ENCODE results near the gene FOXK2.

Gene FOXK2

DNA sequence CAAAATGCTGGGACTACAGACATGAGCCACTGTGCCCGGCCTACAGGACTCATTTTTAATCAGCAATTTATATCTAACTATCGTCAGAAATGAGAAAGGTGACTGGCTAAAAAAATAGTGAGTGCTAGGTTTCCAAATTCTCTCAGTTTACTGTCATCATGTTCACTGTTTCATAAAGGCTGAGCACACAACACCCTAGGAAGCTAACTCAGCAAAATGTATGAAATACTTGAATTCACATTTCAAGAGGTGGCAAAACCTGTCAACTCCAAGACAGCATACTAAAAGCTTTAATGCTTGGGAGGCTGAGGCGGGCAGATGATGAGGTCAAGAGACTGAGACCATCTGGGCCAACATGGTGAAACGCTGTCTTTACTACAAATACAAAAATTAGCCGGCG lies 112.0 kb downstream of the FOXK2 start:
- TF ChIP-seq TCF4 (CRISPR knock-in tag; IDR thresholded peaks at IDR 0.05; ENCODE audit: borderline replicate concordance) = no peak
- TF ChIP-seq ESRRG (CRISPR knock-in tag; IDR thresholded peaks at IDR 0.05) = no peak
- no peak for TF ChIP-seq BACH2 (CRISPR knock-in tag; IDR thresholded peaks at IDR 0.05; ENCODE audit: borderline replicate concordance)
- TF ChIP-seq ARNTL (CRISPR knock-in tag; IDR thresholded peaks at IDR 0.05; ENCODE audit: borderline replicate concordance, low read depth) = no peak
- TF ChIP-seq CSDC2 (CRISPR knock-in tag; IDR thresholded peaks at IDR 0.05) = no peak
- TF ChIP-seq, protein P1, sequence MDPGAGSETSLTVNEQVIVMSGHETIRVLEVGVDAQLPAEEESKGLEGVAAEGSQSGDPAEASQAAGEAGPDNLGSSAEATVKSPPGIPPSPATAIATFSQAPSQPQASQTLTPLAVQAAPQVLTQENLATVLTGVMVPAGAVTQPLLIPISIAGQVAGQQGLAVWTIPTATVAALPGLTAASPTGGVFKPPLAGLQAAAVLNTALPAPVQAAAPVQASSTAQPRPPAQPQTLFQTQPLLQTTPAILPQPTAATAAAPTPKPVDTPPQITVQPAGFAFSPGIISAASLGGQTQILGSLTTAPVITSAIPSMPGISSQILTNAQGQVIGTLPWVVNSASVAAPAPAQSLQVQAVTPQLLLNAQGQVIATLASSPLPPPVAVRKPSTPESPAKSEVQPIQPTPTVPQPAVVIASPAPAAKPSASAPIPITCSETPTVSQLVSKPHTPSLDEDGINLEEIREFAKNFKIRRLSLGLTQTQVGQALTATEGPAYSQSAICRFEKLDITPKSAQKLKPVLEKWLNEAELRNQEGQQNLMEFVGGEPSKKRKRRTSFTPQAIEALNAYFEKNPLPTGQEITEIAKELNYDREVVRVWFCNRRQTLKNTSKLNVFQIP (CRISPR knock-in tag; IDR thresholded peaks at IDR 0.05; ENCODE audit: borderline replicate concordance, low read depth) = no peak
- no peak for TF ChIP-seq ZFP30 (CRISPR knock-in tag; IDR thresholded peaks at IDR 0.05)
- TF ChIP-seq, protein P2, sequence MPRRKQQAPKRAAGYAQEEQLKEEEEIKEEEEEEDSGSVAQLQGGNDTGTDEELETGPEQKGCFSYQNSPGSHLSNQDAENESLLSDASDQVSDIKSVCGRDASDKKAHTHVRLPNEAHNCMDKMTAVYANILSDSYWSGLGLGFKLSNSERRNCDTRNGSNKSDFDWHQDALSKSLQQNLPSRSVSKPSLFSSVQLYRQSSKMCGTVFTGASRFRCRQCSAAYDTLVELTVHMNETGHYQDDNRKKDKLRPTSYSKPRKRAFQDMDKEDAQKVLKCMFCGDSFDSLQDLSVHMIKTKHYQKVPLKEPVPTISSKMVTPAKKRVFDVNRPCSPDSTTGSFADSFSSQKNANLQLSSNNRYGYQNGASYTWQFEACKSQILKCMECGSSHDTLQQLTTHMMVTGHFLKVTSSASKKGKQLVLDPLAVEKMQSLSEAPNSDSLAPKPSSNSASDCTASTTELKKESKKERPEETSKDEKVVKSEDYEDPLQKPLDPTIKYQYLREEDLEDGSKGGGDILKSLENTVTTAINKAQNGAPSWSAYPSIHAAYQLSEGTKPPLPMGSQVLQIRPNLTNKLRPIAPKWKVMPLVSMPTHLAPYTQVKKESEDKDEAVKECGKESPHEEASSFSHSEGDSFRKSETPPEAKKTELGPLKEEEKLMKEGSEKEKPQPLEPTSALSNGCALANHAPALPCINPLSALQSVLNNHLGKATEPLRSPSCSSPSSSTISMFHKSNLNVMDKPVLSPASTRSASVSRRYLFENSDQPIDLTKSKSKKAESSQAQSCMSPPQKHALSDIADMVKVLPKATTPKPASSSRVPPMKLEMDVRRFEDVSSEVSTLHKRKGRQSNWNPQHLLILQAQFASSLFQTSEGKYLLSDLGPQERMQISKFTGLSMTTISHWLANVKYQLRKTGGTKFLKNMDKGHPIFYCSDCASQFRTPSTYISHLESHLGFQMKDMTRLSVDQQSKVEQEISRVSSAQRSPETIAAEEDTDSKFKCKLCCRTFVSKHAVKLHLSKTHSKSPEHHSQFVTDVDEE (CRISPR knock-in tag; IDR thresholded peaks at IDR 0.05) = no peak
- TF ChIP-seq SNAI2 (CRISPR knock-in tag; IDR thresholded peaks at IDR 0.05) = no peak
- no peak for ATAC-seq

DNA sequence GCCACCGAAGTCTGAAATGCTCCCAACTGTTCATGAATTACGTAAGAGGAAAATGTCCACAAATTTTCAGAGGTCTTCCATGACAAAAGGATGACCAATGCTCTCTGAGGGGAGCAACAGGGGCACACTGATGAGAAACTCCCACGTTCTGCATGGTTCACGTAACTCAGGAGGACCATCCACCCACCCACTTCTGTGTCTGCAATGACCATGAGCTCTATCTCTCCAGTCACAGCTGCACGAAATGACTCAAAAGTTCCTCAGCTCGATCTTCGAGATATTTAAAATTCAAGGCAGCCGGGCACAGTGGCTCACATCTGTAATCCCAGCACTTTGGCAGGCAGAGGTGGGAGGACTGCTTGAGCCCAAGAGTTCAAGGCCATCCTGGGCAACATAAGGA lies 112.9 kb downstream of the FOXK2 start:
- no peak for TF ChIP-seq ARNTL (CRISPR knock-in tag; IDR thresholded peaks at IDR 0.05; ENCODE audit: borderline replicate concordance, low read depth)
- TF ChIP-seq, protein P3, sequence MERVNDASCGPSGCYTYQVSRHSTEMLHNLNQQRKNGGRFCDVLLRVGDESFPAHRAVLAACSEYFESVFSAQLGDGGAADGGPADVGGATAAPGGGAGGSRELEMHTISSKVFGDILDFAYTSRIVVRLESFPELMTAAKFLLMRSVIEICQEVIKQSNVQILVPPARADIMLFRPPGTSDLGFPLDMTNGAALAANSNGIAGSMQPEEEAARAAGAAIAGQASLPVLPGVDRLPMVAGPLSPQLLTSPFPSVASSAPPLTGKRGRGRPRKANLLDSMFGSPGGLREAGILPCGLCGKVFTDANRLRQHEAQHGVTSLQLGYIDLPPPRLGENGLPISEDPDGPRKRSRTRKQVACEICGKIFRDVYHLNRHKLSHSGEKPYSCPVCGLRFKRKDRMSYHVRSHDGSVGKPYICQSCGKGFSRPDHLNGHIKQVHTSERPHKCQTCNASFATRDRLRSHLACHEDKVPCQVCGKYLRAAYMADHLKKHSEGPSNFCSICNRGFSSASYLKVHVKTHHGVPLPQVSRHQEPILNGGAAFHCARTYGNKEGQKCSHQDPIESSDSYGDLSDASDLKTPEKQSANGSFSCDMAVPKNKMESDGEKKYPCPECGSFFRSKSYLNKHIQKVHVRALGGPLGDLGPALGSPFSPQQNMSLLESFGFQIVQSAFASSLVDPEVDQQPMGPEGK (CRISPR knock-in tag; IDR thresholded peaks at IDR 0.05; ENCODE audit: borderline replicate concordance) = no peak
- no peak for TF ChIP-seq PPARA (CRISPR knock-in tag; IDR thresholded peaks at IDR 0.05; ENCODE audit: borderline replicate concordance)
- TF ChIP-seq ZC3H10 (CRISPR knock-in tag; IDR thresholded peaks at IDR 0.05) = no peak
- TF ChIP-seq ZNF8 (CRISPR knock-in tag; IDR thresholded peaks at IDR 0.05) = no peak
- TF ChIP-seq, protein P2 (CRISPR knock-in tag; IDR thresholded peaks at IDR 0.05) = no peak
- TF ChIP-seq TCF4 (CRISPR knock-in tag; IDR thresholded peaks at IDR 0.05; ENCODE audit: borderline replicate concordance) = no peak
- TF ChIP-seq, protein P1 (CRISPR knock-in tag; IDR thresholded peaks at IDR 0.05; ENCODE audit: borderline replicate concordance, low read depth) = no peak
- TF ChIP-seq, protein P4, sequence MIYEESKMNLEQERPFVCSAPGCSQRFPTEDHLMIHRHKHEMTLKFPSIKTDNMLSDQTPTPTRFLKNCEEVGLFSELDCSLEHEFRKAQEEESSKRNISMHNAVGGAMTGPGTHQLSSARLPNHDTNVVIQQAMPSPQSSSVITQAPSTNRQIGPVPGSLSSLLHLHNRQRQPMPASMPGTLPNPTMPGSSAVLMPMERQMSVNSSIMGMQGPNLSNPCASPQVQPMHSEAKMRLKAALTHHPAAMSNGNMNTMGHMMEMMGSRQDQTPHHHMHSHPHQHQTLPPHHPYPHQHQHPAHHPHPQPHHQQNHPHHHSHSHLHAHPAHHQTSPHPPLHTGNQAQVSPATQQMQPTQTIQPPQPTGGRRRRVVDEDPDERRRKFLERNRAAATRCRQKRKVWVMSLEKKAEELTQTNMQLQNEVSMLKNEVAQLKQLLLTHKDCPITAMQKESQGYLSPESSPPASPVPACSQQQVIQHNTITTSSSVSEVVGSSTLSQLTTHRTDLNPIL (CRISPR knock-in tag; IDR thresholded peaks at IDR 0.05; ENCODE audit: low read depth) = no peak
- TF ChIP-seq ESRRG (CRISPR knock-in tag; IDR thresholded peaks at IDR 0.05) = no peak
- TF ChIP-seq TOX (CRISPR knock-in tag; IDR thresholded peaks at IDR 0.05; ENCODE audit: borderline replicate concordance) = no peak
- no peak for TF ChIP-seq GLIS3 (CRISPR knock-in tag; IDR thresholded peaks at IDR 0.05)
- no peak for TF ChIP-seq RARB (CRISPR knock-in tag; IDR thresholded peaks at IDR 0.05)
- TF ChIP-seq ZNF565 (CRISPR knock-in tag; conservative IDR thresholded peaks at IDR 0.05; ENCODE audit: low read depth) = no peak
- no peak for ATAC-seq

Measured in SK-N-SH treated with all-trans-retinoic acid at 6 μM for 48 hours (cell line).